Smooth muscle cell (in vitro differentiated cells): Measurements from ENCODE around the gene MCC. TPM values are rescaled to one million over a fixed set of nuclear protein-coding genes. Genes with fewer than 3 reads are reported as not detected.

Experiments
- DNase-seq: peaks from one replicate; lab custom pipeline; 2025; ENCODE audit not compliant: unreplicated experiment; lab: John Stamatoyannopoulos, UW
- H2AFZ ChIP-seq: fragments of 200-600 bp; sonication (generic); 2 replicates; pipeline ENCODE4 v1.6.0; 2016; ENCODE audit warnings: antibody characterized with exemption, low read depth, mild to moderate bottlenecking
- H3F3A ChIP-seq: fragments of 200-600 bp; sonication (generic); 2 replicates; pipeline ENCODE4 v1.6.0; 2017; ENCODE audit warnings: antibody characterized with exemption, low read depth
- H3K27ac ChIP-seq: fragments of 200-600 bp; sonication (generic); 2 replicates; pipeline ENCODE4 v1.5.1; 2016; ENCODE audit warnings: low read depth, mild to moderate bottlenecking
- H3K27me3 ChIP-seq: fragments of 200-600 bp; sonication (generic); 2 replicates; pipeline ENCODE4 v1.6.1; 2016; ENCODE audit warnings: low read depth, mild to moderate bottlenecking
- H3K36me3 ChIP-seq: fragments of 200-600 bp; sonication (generic); 2 replicates; pipeline ENCODE4 v1.5.1; 2016; ENCODE audit warnings: low read depth
- H3K4me1 ChIP-seq: fragments of 200-600 bp; sonication (generic); 2 replicates; pipeline ENCODE4 v1.5.1; 2016; ENCODE audit warnings: low read depth
- H3K4me2 ChIP-seq: fragments of 200-600 bp; sonication (generic); 2 replicates; pipeline ENCODE4 v1.6.0; 2016; ENCODE audit warnings: mild to moderate bottlenecking
- H3K4me3 ChIP-seq: fragments of 200-600 bp; sonication (generic); 2 replicates; pipeline ENCODE4 v1.5.1; 2016; ENCODE audit warnings: mild to moderate bottlenecking
- H3K79me2 ChIP-seq: fragments of 200-600 bp; sonication (generic); 2 replicates; pipeline ENCODE4 v1.6.0; 2016; ENCODE audit warnings: low read depth, mild to moderate bottlenecking
- H3K9ac ChIP-seq: fragments of 200-600 bp; sonication (generic); 2 replicates; pipeline ENCODE4 v1.6.0; 2016; ENCODE audit warnings: low read depth
- H3K9me3 ChIP-seq: fragments of 200-600 bp; sonication (generic); replicated peaks from 2 replicates; pipeline ENCODE4 v1.5.1; 2016; ENCODE audit warnings: low read depth
- H4K20me1 ChIP-seq: fragments of 200-600 bp; sonication (generic); 2 replicates; pipeline ENCODE4 v1.6.0; 2016; ENCODE audit warnings: low read depth
- CTCF ChIP-seq: fragments of 200-600 bp; sonication (generic); IDR thresholded peaks from 2 replicates; pipeline ENCODE4 v1.5.1; 2017; ENCODE audit warnings: borderline replicate concordance, mild to moderate bottlenecking, antibody characterized with exemption; ENCODE audit not compliant: insufficient read depth, poor library complexity, severe bottlenecking
- WGBS: methylation state at CpG from one replicate; pipeline ENCODE4 v1.1.7; 2016; ENCODE audit warnings: low lambda C conversion rate; 5-methylcytosine and 5-hydroxymethylcytosine counted together
- polyA plus RNA-seq: library from polyadenylated mRNA; unstranded; fragments of >200 nt; fragmentation: Nextera tagmentation; extraction: Ambion mirVana; gene quantifications from 2 replicates; pipeline ENCODE4 v1.2.1, GENCODE V29; 2016
- total RNA-seq: library from RNA; depleted of rRNA; stranded (reverse); fragments of >200 nt; gene quantifications from 2 replicates; pipeline ENCODE4 v1.2.3, GENCODE V29; 2014

MCC gene
- total and polyA plus RNA-seq, 2 experiments from 2014 or later = 5.8 to 19.2 TPM

- no peaks in the 10 kb centered on the region for H3K79me2 ChIP-seq
- H3K36me3 ChIP-seq = no peaks in the 10 kb centered on the region
- H3K27ac ChIP-seq = no peak overlapping the region
- H3K9ac ChIP-seq = no peak overlapping the region
- WGBS = 96% methylated on average over 3 of the region's 3 CpGs
- no peak overlapping the region for H2AFZ ChIP-seq
- H3K4me1 ChIP-seq = no peaks in the 10 kb centered on the region
- no peak overlapping the region for H3K4me2 ChIP-seq
- H3K4me3 ChIP-seq = no peak overlapping the region
- H3K27me3 ChIP-seq = no peaks in the 10 kb centered on the region
- no peak for TF ChIP-seq CTCF
- no peak for DNase-seq
- no peaks in the 10 kb centered on the region for H3K9me3 ChIP-seq
- no peaks in the 10 kb centered on the region for H4K20me1 ChIP-seq
- H3F3A ChIP-seq = no peaks in the 10 kb centered on the region
Observed at GRCh38 chr5:113376640-113377039, 111.6 kb downstream of the MCC start.

GRCh38 chr5:113375480-113376060 lies 112.7 kb downstream of the MCC start:
- Histone ChIP-seq H3K27me3 (no peaks in the 10 kb centered on the region), H3K4me2 (no peak overlapping the region), H3K4me3 (no peak overlapping the region), H3K27ac (no peak overlapping the region), H3K9ac (no peak overlapping the region), H3K4me1 (no peaks in the 10 kb centered on the region), H2AFZ (no peak overlapping the region), H3K9me3 (no peaks in the 10 kb centered on the region), H3K36me3 (no peaks in the 10 kb centered on the region), H4K20me1 (no peaks in the 10 kb centered on the region), H3F3A (no peaks in the 10 kb centered on the region), H3K79me2 (no peaks in the 10 kb centered on the region)
- DNase-seq = no peak
- no peak for TF ChIP-seq CTCF
- 90% methylated on average over 3 of the region's 3 CpGs for WGBS

GRCh38 chr5:113373426-113373825 lies 114.8 kb downstream of the MCC start:
- no peaks in the 10 kb centered on the region for H3K4me1 ChIP-seq
- no peaks in the 10 kb centered on the region for H3K9me3 ChIP-seq
- no peaks in the 10 kb centered on the region for H3K27me3 ChIP-seq
- no peaks in the 10 kb centered on the region for H4K20me1 ChIP-seq
- H3K36me3 ChIP-seq = no peaks in the 10 kb centered on the region
- WGBS = 90% methylated on average over 3 of the region's 3 CpGs
- no peak overlapping the region for H3K9ac ChIP-seq
- no peak overlapping the region for H3K4me3 ChIP-seq
- TF ChIP-seq CTCF = no peak
- H3K4me2 ChIP-seq = no peak overlapping the region
- no peak overlapping the region for H3K27ac ChIP-seq
- H2AFZ ChIP-seq = no peak overlapping the region
- no peak for DNase-seq
- H3F3A ChIP-seq = no peaks in the 10 kb centered on the region
- no peaks in the 10 kb centered on the region for H3K79me2 ChIP-seq

- no peaks in the 10 kb centered on the region for H3K9me3 ChIP-seq
- no peak overlapping the region for H3K9ac ChIP-seq
- no peak overlapping the region for H2AFZ ChIP-seq
- H3K27ac ChIP-seq = no peak overlapping the region
- H3K79me2 ChIP-seq = no peaks in the 10 kb centered on the region
- H3K27me3 ChIP-seq = no peaks in the 10 kb centered on the region
- no peaks in the 10 kb centered on the region for H3F3A ChIP-seq
- H3K4me1 ChIP-seq = no peaks in the 10 kb centered on the region
- H3K4me2 ChIP-seq = no peak overlapping the region
- 66% methylated on average over 2 of the region's 2 CpGs for WGBS
- DNase-seq = no peak
- no peak for TF ChIP-seq CTCF
- no peak overlapping the region for H3K4me3 ChIP-seq
- no peaks in the 10 kb centered on the region for H3K36me3 ChIP-seq
- H4K20me1 ChIP-seq = no peaks in the 10 kb centered on the region
Observed at GRCh38 chr5:113371721-113372196, 116.5 kb downstream of the MCC start.
